GM12864 (cell line): Measurements from ENCODE around the gene TM4SF18.
"Not testable (repeated sequence)": the region's sequence is repeated elsewhere in the genome, so short reads cannot be mapped to it uniquely, and the experiment has no call there.

Experiments used
- DNase-seq: peaks from one replicate; pipeline ENCODE4 v3.0.0-alpha.2; 2011; ENCODE audit warnings: low read depth
- H3K4me3 ChIP-seq: 2 replicates; pipeline ENCODE4 v1.5.1; 2011; ENCODE audit warnings: mild to moderate bottlenecking, low read depth, low read length, control low read depth
- CTCF ChIP-seq: IDR thresholded peaks from 2 replicates; pipeline ENCODE4 v1.5.1; 2011; ENCODE audit warnings: low read depth, mild to moderate bottlenecking, moderate library complexity, low read length, control low read depth, inconsistent platforms; ENCODE audit errors: missing control alignments

The TM4SF18 gene

DNA sequence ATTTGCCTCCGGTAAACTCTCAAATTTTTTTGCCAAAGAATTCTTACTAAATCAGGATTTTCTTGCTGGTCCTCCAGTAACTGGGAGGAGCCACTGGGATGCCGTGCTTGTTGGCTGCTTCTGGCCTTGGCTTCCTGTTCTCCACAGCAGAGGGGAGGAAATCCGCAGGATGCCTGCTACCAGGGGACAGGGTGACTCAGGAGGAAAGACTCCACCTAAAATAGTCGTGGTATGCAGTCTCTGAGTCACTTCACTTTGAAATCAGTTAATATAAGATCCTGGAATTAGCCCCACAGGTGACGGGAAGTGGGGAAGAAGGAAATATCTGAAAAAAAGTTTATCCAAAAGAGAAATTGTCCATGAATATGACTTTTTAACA, 6.5 kb upstream of the TM4SF18 start:
- no peak for TF ChIP-seq CTCF
- no peak overlapping the region for H3K4me3 ChIP-seq
- DNase-seq = no peak

DNA sequence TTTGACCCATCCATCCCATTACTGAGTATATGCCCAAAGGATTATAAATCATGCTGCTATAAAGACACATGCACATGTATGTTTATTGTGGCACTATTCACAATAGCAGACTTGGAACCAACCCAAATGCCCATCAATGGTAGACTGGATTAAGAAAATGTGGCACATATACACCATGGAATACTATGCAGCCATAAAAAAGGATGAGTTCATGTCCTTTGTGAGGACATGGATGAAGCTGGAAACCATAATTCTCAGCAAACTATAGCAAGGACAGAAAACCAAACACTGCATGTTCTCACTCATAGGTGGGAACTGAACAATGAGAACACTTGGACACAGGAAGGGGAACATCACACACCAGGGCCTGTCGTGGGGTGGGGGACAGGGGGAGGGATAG, 4.0 kb upstream of the TM4SF18 start:
- DNase-seq, H3K4me3 ChIP-seq: not testable (repeated sequence)

DNA sequence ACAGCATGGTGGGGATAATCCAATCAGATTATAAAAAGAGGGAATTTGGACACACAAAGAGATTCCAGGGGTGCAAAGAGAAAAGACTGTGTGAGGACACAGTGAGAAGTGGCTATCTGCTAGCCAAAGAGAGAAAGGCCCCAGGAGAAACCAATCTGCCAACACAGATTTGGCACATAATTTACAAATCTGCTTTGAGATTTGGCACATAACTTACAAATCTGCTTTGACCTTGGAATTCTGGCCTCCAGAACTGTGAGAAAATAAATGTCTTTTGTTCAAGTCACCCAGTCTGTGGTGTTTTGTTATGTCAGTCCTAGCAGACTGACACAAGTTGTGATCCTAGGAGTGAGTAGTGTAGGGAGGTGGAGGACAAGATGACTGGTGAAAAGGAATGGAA, 3.5 kb upstream of the TM4SF18 start:
- DNase-seq = no peak
- no peak overlapping the region for H3K4me3 ChIP-seq
- no peak for TF ChIP-seq CTCF

DNA sequence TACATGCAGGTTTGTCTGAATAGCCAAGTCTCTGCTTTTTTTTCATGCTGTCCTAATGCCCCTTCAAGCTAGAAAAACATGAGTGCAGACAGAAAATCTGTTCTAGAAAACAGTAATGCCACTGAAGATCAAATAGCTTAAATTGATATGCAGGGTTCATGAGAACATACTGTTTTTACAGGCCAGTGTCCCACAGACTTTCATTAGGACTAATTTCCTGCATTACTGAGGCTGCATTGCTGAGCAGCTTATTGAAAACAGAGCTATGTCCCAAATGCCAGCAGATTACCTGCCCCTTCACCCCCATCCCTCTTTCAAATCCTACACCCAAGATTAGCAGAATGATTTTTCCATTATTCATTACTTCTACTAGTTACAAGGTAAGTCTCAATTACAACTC, 665 bp downstream of the TM4SF18 start:
- no peak for DNase-seq
- no peak for TF ChIP-seq CTCF
- no peak overlapping the region for H3K4me3 ChIP-seq

GRCh38 chr3:149332227-149332765, 1.1 kb downstream of the TM4SF18 start:
- no peak overlapping the region for H3K4me3 ChIP-seq
- DNase-seq = no peak
- TF ChIP-seq CTCF = no peak

- no peak for DNase-seq
- H3K4me3 ChIP-seq = no peak overlapping the region
These were observed 2.0 kb downstream of the TM4SF18 start for GRCh38 chr3:149331396-149331795.

GRCh38 chr3:149330609-149331331, 2.7 kb downstream of the TM4SF18 start:
- no peak for TF ChIP-seq CTCF
- no peak for DNase-seq

More at GRCh38 chr3:149331396-149331795, 2.0 kb downstream of the TM4SF18 start:
- TF ChIP-seq CTCF = no peak

More at GRCh38 chr3:149330609-149331331, 2.7 kb downstream of the TM4SF18 start:
- no peak overlapping the region for H3K4me3 ChIP-seq
